Right lobe of liver (tissue), 4 donors: ENCODE results near the gene KIF26A.

ENCODE experiments used
- CTCF ChIP-seq, 4 donors: fragments of 200-600 bp in 3 of 4; fragments of 450-650 bp in 1 of 4; IDR thresholded peaks; one replicate each; pipeline versions ENCODE4 v1.5.1 to v1.8.0; 2016 to 2022; ENCODE audit warnings: antibody characterized with exemption in 4 of 4, mild to moderate bottlenecking in 2 of 4
- POLR2A ChIP-seq: fragments of 450-650 bp; IDR thresholded peaks from one replicate; pipeline ENCODE4 v1.6.1; 2017; ENCODE audit warnings: antibody characterized with exemption, mild to moderate bottlenecking
- donor health status: DM: no; HTN: no; CAD: no.
- donor health status: DM: no; HTN: no; CAD: no.
- donor health status: DM: no; HTN: yes; CAD: no.

- TF ChIP-seq CTCF (IDR thresholded peaks at IDR 0.05) (no peak), POLR2A (no peak)
Measured at GRCh38 chr14:104166698-104167097, 28.3 kb downstream of the KIF26A start.
